Ovary (tissue), 3 donors: ENCODE data around the gene CPLANE1.

ENCODE experiments used
- CTCF ChIP-seq, 3 donors: fragments of 450-650 bp in 2 of 3; fragments of 200-600 bp in 1 of 3; IDR thresholded peaks; one replicate each; pipeline versions ENCODE4 v1.5.1 to v1.8.0; 2016 to 2022; ENCODE audit warnings: antibody characterized with exemption in 3 of 3, mild to moderate bottlenecking in 1 of 3
- EP300 ChIP-seq: sonication (generic); formaldehyde crosslinking; IDR thresholded peaks from one replicate; pipeline ENCODE4 v1.6.1; 2017; ENCODE audit warnings: antibody characterized with exemption
- POLR2A ChIP-seq: fragments of 450-650 bp; IDR thresholded peaks from one replicate; pipeline ENCODE4 v1.6.1; 2017; ENCODE audit warnings: antibody characterized with exemption, mild to moderate bottlenecking, moderate library complexity
- donor health status: DM: no; HTN: no; CAD: no.

DNA sequence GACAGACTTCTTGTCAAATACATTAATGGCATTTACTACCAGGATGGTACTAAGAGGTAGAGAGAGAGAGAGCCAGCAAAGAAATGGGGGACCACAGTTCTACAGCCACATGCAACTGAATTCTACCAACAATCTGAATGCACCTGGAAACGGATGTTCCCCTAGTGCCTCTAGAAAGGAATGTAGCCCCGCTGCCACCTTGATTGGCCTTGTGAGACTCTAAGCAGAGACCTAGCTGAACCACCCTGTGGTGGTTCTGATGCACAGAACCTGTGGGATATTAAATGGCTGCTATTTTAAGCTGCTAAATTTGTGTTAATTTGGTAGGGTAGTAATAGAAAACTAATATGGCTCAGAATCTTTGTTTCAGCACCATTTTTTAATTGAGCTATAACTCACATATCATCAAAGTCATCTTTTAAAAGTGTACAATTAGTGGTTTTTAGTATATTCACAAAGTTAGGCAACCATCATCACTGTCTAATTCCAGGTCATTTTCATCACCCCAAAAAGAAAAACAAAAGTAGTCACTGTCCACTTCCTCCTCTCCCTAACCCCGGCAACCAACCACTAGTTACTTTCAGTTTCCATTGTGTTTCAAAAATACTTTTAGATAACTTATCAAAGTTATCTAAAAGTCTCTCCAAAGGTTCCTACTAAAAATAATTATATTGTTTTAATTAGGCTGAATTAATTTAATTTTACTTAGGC is 51.7 kb downstream of the CPLANE1 start:
- no peak for TF ChIP-seq CTCF (IDR thresholded peaks at IDR 0.05)
- no peak for TF ChIP-seq POLR2A
- TF ChIP-seq EP300 = no peak
